ENCODE results near the gene MTA1. TPM values are rescaled to one million over a fixed set of nuclear protein-coding genes. Genes with fewer than 3 reads are reported as not detected.

MTA1 gene
- total and polyA plus RNA-seq, 2 of the 8 experiments (the other 6 are each of a cell fraction or from before 2014, with no cell fraction given) = 73.9 to 221 TPM

GRCh38 chr14:105389976-105390848 lies 29.4 kb upstream of the MTA1 start (continued):
- TF ChIP-seq CHD7 (IDR thresholded peaks at IDR 0.05; ENCODE audit: insufficient replicate concordance, low read length) = no peak
- no peak for TF ChIP-seq SIN3A (conservative IDR thresholded peaks at IDR 0.05 in 1 of 2, IDR thresholded peaks at IDR 0.05 in 1 of 2; ENCODE audit: low read depth in 1 of 2, low read length in 2 of 2)
- TF ChIP-seq RXRA (IDR thresholded peaks at IDR 0.05; ENCODE audit: insufficient read depth, low read depth, low read length) = no peak
- TF ChIP-seq EZH2 (IDR thresholded peaks at IDR 0.05; ENCODE audit: low read depth, low read length, severe bottlenecking) = no peak

All from H1 (cell line).